ENCODE measurements around the gene PCYT2.

PCYT2 gene

GRCh38 chr17:81885869-81886548 is 25.2 kb downstream of the PCYT2 start:
- no peak overlapping the region for H3K27ac ChIP-seq
- no peak for TF ChIP-seq CTCF (conservative IDR thresholded peaks at IDR 0.05)

DNA sequence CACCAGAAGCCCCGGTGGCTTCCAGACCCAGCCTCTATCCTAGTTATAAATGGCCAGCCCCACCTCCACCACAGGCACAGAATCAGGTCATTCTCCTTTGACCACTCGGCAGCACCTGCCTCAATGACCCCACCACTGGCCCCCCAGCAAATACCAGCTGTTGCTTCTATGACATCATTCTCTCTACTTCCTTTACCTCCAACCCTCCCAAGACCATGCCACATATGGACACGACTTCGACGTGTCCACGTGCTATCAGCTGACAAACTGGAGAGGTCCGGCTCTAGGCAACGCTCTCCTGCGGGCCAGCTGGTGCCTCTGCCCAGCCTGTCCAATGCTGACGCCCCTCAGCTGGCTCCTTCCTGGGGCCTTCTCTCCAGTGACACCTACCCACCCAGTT is 25.7 kb downstream of the PCYT2 start:
- TF ChIP-seq CTCF (conservative IDR thresholded peaks at IDR 0.05): no peak
- no peak overlapping the region for H3K27ac ChIP-seq

DNA sequence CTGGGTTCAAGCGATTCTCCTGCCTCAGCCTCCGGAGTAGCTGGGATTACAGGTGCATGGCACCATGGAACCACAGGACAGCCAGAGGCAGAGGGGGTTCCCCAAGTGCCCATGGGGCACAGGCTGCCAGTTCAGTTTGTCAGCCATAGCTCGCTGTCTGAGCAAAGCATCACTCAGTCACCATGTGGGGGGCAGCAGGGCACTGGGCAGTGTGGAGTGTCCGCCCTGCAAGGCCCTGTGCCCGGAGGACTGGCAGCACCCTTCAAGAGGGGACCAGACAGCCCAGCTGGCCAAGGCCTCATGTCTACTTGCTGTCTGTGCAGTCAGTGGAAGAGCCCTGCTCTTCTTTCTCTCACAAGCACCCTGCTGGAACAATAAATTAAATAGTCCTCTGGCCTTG is 26.2 kb downstream of the PCYT2 start:
- no peak for TF ChIP-seq CTCF (conservative IDR thresholded peaks at IDR 0.05)
- H3K27ac ChIP-seq: no peak overlapping the region

GRCh38 chr17:81884520-81884919 is 26.7 kb downstream of the PCYT2 start:
- no peak for TF ChIP-seq CTCF (conservative IDR thresholded peaks at IDR 0.05)
- no peak overlapping the region for H3K27ac ChIP-seq

DNA sequence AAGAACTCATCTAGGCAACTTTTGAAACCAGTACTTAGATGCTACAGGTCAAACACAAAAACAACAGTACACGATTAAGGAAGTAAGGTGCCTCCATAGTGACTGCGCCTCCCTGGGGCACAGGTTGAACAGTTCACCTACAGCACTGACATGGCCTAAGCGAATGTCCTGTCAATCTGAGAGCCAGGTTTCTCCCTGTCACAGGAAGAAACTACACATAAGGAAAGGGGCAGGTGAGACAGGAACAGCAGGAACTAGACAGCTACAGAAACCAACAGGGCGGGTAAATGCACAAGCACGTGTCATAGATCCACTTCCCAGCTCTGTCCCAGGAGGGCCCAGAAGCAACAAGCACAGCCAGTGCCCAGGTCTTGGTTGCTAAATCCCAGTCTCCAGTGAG is 32.1 kb downstream of the PCYT2 start:
- no peak overlapping the region for H3K27ac ChIP-seq
- no peak for TF ChIP-seq CTCF (conservative IDR thresholded peaks at IDR 0.05)

GRCh38 chr17:81878294-81878693 is 32.9 kb downstream of the PCYT2 start:
- no peak overlapping the region for H3K27ac ChIP-seq
- TF ChIP-seq CTCF (conservative IDR thresholded peaks at IDR 0.05): no peak

- H3K27ac ChIP-seq: no peak overlapping the region
- TF ChIP-seq CTCF (conservative IDR thresholded peaks at IDR 0.05): no peak
Measured at GRCh38 chr17:81877569-81877968, 33.6 kb downstream of the PCYT2 start.

Data from VCaP (cell line).